Stomach (tissue), 19 donors: ENCODE measurements around the gene TRAPPC2L. TPM values are rescaled to one million over a fixed set of nuclear protein-coding genes. Genes with fewer than 3 reads are reported as not detected.
A peak's percentile ranks its signal among the peaks of the same experiment; 100 is the strongest.

ENCODE experiments used
- DNase-seq, 2 donors: peaks; one replicate each; pipeline versions ENCODE4 v3.0.0 to v3.0.0-alpha.2; 2013 to 2019
- H3K27ac ChIP-seq, 5 donors: fragments of 200-600 bp in 4 of 5; sonication (generic) in 4 of 5; one replicate each; pipeline ENCODE4 v1.5.1; 2013 to 2019; ENCODE audit warnings: mild to moderate bottlenecking in 1 of 5, moderate library complexity in 1 of 5
- H3K27me3 ChIP-seq, 3 donors: fragments of 200-600 bp; sonication (generic); one replicate each; pipeline ENCODE4 v1.5.1; 2017 to 2019; ENCODE audit warnings: mixed run types in 1 of 3
- H3K36me3 ChIP-seq, 4 donors: fragments of 200-600 bp; sonication (generic); 1 replicate in 3 of 4; 2 replicates in 1 of 4; pipeline ENCODE4 v1.5.1; 2016 to 2019
- H3K4me1 ChIP-seq, 4 donors: fragments of 200-600 bp; sonication (generic); one replicate each; pipeline ENCODE4 v1.5.1; 2016 to 2019
- H3K4me3 ChIP-seq, 4 donors: fragments of 200-600 bp; sonication (generic) in 3 of 4; one replicate each; pipeline ENCODE4 v1.5.1; 2016 to 2019; ENCODE audit warnings: mild to moderate bottlenecking in 1 of 4
- H3K9me3 ChIP-seq, 4 donors: fragments of 200-600 bp; sonication (generic); one replicate each; pipeline ENCODE4 v1.5.1; 2016 to 2019
- CTCF ChIP-seq, 7 experiments: fragments of 450-650 bp in 4 of 7; fragments of 200-600 bp in 3 of 7; sonication (generic) in 3 of 7; IDR thresholded peaks; one replicate each; pipeline ENCODE4 v1.5.1; 2016 to 2019; ENCODE audit warnings: antibody characterized with exemption in 7 of 7, control low read depth in 2 of 7, mild to moderate bottlenecking in 1 of 7
- EP300 ChIP-seq: sonication (generic); formaldehyde crosslinking; IDR thresholded peaks from one replicate; pipeline ENCODE4 v1.6.1; 2017; ENCODE audit warnings: antibody characterized with exemption
- POLR2A ChIP-seq, 4 donors: fragments of 450-650 bp; IDR thresholded peaks; one replicate each; pipeline ENCODE4 v1.6.1; 2016; ENCODE audit warnings: antibody characterized with exemption in 4 of 4, control low read depth in 2 of 4, mild to moderate bottlenecking in 1 of 4, moderate library complexity in 1 of 4
- POLR2AphosphoS5 ChIP-seq, 3 donors: sonication (generic); formaldehyde crosslinking; IDR thresholded peaks; one replicate each; pipeline ENCODE4 v1.6.1; 2016; ENCODE audit warnings: antibody characterized with exemption in 3 of 3
- WGBS, 5 donors: extraction: QIAGEN DNeasy Blood & Tissue Kit in 3 of 5; methylation state at CpG; one replicate each; pipeline versions ENCODE4 v1.1.5 to v1.1.7; 2013 to 2018; 5-methylcytosine and 5-hydroxymethylcytosine counted together
- intact Hi-C: fragments of 100-400 bp; cut with DNase I; formaldehyde crosslinking; loops from one replicate; pipeline ENCODE4 v1.15.1; 2023; ENCODE audit warnings: low total_unique reads
- long read RNA-seq, 10 donors: transcript quantifications; one replicate each; lab custom pipeline, GENCODE V29; 2026
- polyA plus RNA-seq, 3 donors: library from polyadenylated mRNA; stranded (reverse); fragments of 200-250 nt; gene quantifications; one replicate each; pipeline ENCODE4 v1.2.3, GENCODE V29; 2013
- total RNA-seq, 5 donors: library from RNA; depleted of rRNA; stranded (reverse); fragments of >200 nt; gene quantifications; one replicate each; pipeline versions ENCODE4 v1.1.0 to v1.2.3, GENCODE V29; 2014 to 2016
- donor health status: healthy with polysubstance abuse.
- donor health status: Bipolar disorder and iron deficiency.
- donor health status: healthy.

TRAPPC2L gene
- 10 to 100 TPM in 3 of 5 donors, 1 to 10 TPM in 2; 2.9 to 31.4 (median 25.2) TPM for total RNA-seq
- polyA plus RNA-seq = 100 to 1,000 TPM in 1 of 3 donors, 10 to 100 TPM in 2; 57.6 to 107 (median 91.4) TPM
- long read RNA-seq, donor 1, transcript TRAPPC2L-201 (5 exons, 2,215 nt) = major isoform, 9 of 16 reads
- long read RNA-seq, donor 1, partial matches to known transcripts = 0 of 16 reads
- long read RNA-seq, donor 1, other reads (novel, unspliced or antisense) = 6 of 16 reads
- long read RNA-seq, donor 2, transcript TRAPPC2L-201 (5 exons, 2,215 nt) = major isoform, 8 of 44 reads
- long read RNA-seq, donor 2, partial matches to known transcripts = 10 of 44 reads
- long read RNA-seq, donor 2, other reads (novel, unspliced or antisense) = 20 of 44 reads
- long read RNA-seq, donor 3, transcript TRAPPC2L-201 (5 exons, 2,215 nt) = major isoform, 5 of 21 reads
- long read RNA-seq, donor 3, partial matches to known transcripts = 0 of 21 reads
- long read RNA-seq, donor 3, other reads (novel, unspliced or antisense) = 14 of 21 reads
- long read RNA-seq, donor 4 = 0 reads
- long read RNA-seq, donor 5, transcript TRAPPC2L-201 (5 exons, 2,215 nt) = major isoform, 8 of 32 reads
- long read RNA-seq, donor 5, partial matches to known transcripts = 0 of 32 reads
- long read RNA-seq, donor 5, other reads (novel, unspliced or antisense) = 20 of 32 reads
- long read RNA-seq, donor 6, transcript TRAPPC2L-201 (5 exons, 2,215 nt) = major isoform, 28 of 81 reads
- long read RNA-seq, donor 6, partial matches to known transcripts = 0 of 81 reads
- long read RNA-seq, donor 6, other reads (novel, unspliced or antisense) = 46 of 81 reads
- long read RNA-seq, donor 7, transcript TRAPPC2L-201 (5 exons, 2,215 nt) = major isoform, 11 of 31 reads
- long read RNA-seq, donor 7, partial matches to known transcripts = 0 of 31 reads
- long read RNA-seq, donor 7, other reads (novel, unspliced or antisense) = 18 of 31 reads
- long read RNA-seq, donor 8, transcript TRAPPC2L-201 (5 exons, 2,215 nt) = major isoform, 12 of 41 reads
- long read RNA-seq, donor 8, partial matches to known transcripts = 0 of 41 reads
- long read RNA-seq, donor 8, other reads (novel, unspliced or antisense) = 26 of 41 reads
- long read RNA-seq, donor 9, transcript TRAPPC2L-201 (5 exons, 2,215 nt) = major isoform, 9 of 28 reads
- long read RNA-seq, donor 9, partial matches to known transcripts = 0 of 28 reads
- long read RNA-seq, donor 9, other reads (novel, unspliced or antisense) = 13 of 28 reads
- long read RNA-seq, donor 10, partial matches to known transcripts = 0 of 15 reads
- long read RNA-seq, donor 10, other reads (novel, unspliced or antisense) = 9 of 15 reads

- TF ChIP-seq POLR2A (IDR thresholded peaks at IDR 0.05) (peak in 1 of 4 donors; percentile 4), EP300 (no peak), POLR2AphosphoS5 (IDR thresholded peaks at IDR 0.05) (peak; percentile 86 to 97 (median 92)), CTCF (IDR thresholded peaks at IDR 0.05) (no peak)
- 0 to 1% (median 0%) methylated on average over 38 to 87 of the region's 87 CpGs for WGBS, 5 donors
- H3K36me3 ChIP-seq = peaks cover 28 to 51% (median 43%) of the 10 kb centered on the region in 4 donors
- no peaks in the 10 kb centered on the region for H3K27me3 ChIP-seq
- peaks cover 24 to 48% (median 44%) of the 10 kb centered on the region in 4 donors for H3K4me1 ChIP-seq
- peak within 1 kb of the TSS; percentile 91 to 94 (median 92) for H3K27ac ChIP-seq
- no peaks in the 10 kb centered on the region for H3K9me3 ChIP-seq
- peak; percentile 99 to 100 for DNase-seq
- intact Hi-C loops = no loop called here
- peak within 1 kb of the TSS; percentile 95 to 99 (median 97) for H3K4me3 ChIP-seq
These were observed at the start of gene TRAPPC2L, which contains the start of gene GALNS for GRCh38 chr16:88856828-88857727. TSS of gene TRAPPC2L (plus strand) at chr16:88857127. CDS start at chr16:88857151, 24 bp downstream. TSS of gene GALNS (minus strand) at chr16:88856947. CDS start at chr16:88856877, 70 bp downstream.

GRCh38 chr16:88807142-88807625, 49.7 kb upstream of the TRAPPC2L start:
- H3K27me3 ChIP-seq = peaks cover 0 to 10% (median 5%) of the 10 kb centered on the region in 3 donors
- no peaks in the 10 kb centered on the region for H3K9me3 ChIP-seq
- intact Hi-C loops = no loop called here
- no peak for DNase-seq
- peaks cover 9 to 32% (median 27%) of the 10 kb centered on the region in 4 donors for H3K36me3 ChIP-seq
- WGBS, 5 donors = 88 to 89% (median 89%) methylated on average over 18 to 24 of the region's 24 CpGs
- no peak overlapping the region for H3K4me3 ChIP-seq
- peaks cover 35 to 54% (median 53%) of the 10 kb centered on the region in 4 donors for H3K4me1 ChIP-seq
- no peak overlapping the region for H3K27ac ChIP-seq
- no peak for TF ChIP-seq EP300
- no peak for TF ChIP-seq POLR2AphosphoS5 (IDR thresholded peaks at IDR 0.05)
- no peak for TF ChIP-seq CTCF (IDR thresholded peaks at IDR 0.05)
- TF ChIP-seq POLR2A (IDR thresholded peaks at IDR 0.05) = no peak

GRCh38 chr16:88807626-88808453, 49.1 kb upstream of the TRAPPC2L start:
- H3K27me3 ChIP-seq = peaks cover 0 to 10% (median 5%) of the 10 kb centered on the region in 3 donors
- no peak for DNase-seq
- peaks cover 41 to 54% (median 53%) of the 10 kb centered on the region in 4 donors for H3K4me1 ChIP-seq
- no peak overlapping the region for H3K27ac ChIP-seq
- peaks cover 9 to 32% (median 27%) of the 10 kb centered on the region in 4 donors for H3K36me3 ChIP-seq
- TF ChIP-seq POLR2A (IDR thresholded peaks at IDR 0.05) = no peak
- TF ChIP-seq POLR2AphosphoS5 (IDR thresholded peaks at IDR 0.05) = no peak
- TF ChIP-seq EP300 = no peak
- TF ChIP-seq CTCF (IDR thresholded peaks at IDR 0.05) = no peak
- intact Hi-C loops = no loop called here
- no peaks in the 10 kb centered on the region for H3K9me3 ChIP-seq
- no peak overlapping the region for H3K4me3 ChIP-seq
- WGBS, 5 donors = 88 to 92% (median 90%) methylated on average over 16 to 26 of the region's 26 CpGs
